Amniotic epithelial cell (primary cell): ENCODE results near the gene HHIPL1.
"Not testable (repeated sequence)": the region's sequence is repeated elsewhere in the genome, so short reads cannot be mapped to it uniquely, and the experiment has no call there.

Source experiments
- DNase-seq: peaks from one replicate; pipeline ENCODE4 v3.0.0-alpha.2; 2010; ENCODE audit warnings: low read depth

HHIPL1 gene

DNA sequence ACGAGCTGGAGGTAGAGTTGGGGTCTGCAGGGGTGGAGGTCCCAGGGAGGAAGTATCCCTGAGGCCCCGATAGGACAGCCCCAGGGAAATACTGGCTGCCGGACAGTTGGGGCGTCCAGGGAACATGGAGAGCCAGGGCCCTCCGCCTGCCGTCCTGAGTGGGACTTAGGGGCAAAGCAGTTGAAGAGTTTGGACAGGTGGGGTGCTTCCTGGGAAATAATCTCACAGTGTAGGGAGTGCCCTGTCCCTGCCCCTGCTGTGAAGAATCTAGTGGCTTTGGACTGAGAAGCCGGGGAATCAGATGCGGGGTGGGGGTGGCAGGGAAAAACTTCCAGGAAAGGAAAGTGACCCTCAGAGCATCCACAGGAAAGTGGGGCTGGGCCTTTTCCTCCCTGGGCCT is 9.8 kb upstream of the HHIPL1 start:
- DNase-seq, result no peak

DNA sequence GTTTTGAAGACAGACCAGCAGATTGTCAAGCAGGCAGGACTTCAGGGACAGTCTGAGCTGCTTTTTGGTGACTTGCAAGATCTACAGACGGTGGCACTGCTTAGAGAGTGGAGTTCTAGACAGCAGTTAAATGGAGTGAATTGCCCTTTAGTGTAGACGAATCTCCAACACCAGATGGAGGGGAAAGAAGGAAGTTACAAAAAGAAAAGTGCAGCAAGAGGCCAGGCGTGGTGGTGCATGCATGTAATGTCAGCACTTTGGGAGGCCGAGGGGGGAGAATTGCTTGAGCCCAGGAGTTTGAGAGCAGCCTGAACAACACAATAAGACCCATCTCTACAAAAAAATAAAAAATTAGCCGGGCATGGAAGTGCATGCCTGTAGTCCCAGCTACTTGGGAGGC is 8.4 kb upstream of the HHIPL1 start:
- DNase-seq, result no peak

DNA sequence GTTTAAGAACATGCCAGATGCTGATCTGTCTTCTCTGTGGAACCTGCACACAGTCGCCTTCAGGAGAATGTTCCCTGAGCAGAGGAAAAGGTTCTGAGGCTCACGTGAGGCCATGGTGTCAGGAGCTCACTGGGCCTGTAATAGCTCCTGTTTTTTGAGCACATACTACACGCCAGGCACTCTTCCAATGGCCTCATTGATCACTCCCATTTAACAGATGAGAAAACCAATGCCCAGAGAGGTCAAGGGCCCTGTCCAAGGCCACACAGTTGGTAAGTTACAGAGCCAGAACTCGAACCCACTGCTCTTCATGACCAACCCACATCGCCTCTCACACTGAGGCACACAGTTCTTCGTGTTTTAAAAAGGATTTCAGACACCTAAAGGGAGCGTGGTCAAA is 7.3 kb upstream of the HHIPL1 start:
- no peak for DNase-seq

DNA sequence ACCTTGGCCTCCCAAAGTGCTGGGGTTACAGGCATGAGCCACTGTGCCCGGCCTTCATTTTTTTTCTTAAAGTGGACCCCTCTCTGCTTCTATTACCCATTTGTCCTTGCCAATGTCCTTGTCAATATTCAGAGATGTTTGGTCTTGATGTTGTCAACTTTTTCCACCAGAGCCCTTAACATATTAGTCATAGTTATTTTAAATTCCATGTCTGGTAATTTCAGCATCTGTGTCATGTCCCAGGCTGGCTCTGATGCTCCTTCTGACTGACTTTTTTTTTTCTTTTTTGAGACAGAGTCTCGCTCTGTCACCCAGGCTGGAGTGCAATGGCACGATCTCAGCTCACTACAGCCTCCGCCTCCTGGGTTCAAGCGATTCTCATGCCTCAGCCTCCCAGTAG is 2.2 kb upstream of the HHIPL1 start:
- not testable (repeated sequence) for DNase-seq

DNA sequence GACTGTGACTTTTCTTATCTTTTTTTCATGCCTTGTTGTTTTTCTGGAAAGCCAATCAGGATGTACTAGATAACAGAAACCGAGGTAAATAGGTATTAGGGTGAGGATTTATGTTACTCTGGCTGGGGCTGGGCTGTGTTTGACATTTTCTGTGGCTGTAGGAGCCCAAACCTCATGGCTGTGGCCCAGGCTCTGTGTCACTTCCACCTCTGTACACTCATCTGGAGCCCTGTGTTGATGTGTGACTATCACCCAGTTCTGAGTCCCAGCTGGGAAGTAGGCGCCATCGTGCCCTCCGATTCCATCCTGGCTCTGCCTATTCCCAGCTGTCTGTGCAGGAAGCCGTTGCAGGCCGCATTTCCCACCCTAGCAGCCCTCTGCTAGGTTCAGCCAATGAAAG is 1.6 kb upstream of the HHIPL1 start:
- no peak for DNase-seq

DNA sequence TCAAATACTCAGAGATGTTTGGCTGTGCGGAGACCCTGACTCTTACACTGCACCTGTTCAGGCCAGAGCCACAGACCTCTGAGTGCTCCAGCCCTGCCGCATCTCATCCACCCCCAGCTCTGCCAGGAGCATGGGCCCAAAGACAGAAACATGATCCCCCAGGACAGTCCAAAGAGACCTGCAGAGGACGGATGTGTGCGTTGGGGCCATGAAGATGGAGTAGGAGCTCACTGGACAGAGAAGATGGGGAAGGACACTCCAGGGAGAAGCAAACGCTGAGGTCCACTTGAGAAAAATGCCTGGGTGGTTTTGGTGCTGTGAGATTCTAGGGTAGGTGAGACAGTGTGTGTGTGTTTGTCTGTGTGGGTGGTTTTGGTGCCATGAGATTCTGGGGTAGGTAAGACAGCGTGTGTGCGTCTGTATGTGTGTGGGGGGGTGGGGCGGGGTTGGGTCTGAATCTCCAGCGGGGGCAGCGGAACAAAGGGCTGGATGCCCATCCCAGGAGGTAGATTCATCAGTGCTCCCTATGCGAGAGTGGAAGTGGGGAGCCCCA is 818 bp upstream of the HHIPL1 start:
- no peak for DNase-seq

DNA sequence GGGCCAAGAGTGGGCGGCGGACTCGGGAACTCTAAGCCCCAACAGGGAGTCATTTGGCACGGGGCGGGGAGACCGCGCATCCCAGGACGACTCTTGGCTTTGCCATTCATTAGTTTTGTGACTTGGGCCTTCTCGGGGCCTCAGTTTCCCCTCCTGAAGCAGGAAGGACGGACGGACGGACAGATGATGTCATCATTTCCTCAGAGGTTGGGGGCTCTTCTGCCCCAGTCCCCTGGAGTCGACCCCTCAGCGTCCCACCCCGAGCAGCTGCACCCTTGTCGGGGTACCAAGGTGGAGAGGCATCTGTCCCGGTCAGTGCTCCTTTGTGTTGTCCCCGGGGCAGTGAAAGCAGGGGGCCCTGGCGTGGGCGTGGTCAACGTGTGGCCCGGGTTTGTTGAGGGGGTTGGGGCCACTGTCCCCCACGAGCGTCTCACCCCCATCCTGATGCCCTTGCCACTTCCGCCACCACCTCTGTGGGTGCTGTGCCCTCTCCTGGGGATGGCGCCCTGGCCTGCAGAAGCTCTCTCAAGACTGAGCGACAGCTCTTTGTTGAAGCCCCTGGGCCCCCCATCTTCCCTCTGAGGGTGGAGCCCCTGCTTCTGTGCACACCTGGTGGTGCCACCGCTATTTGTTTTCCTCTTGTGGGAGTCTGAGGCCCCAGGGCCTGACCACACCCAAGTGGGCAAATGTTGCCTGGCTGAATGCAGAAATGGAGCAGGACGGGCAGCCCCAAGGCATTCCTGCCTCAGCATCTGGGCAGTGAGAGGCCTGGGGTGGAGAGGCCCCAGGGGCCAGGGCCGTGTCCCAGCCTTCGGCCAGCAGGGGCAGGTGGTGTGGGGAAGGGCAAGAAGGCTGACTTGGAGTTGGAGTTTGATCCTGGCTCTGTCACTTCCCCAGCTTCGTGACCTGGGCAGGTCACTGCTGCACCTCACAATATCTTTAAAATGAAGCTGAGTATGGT is 896 bp downstream of the HHIPL1 start:
- no peak for DNase-seq

DNA sequence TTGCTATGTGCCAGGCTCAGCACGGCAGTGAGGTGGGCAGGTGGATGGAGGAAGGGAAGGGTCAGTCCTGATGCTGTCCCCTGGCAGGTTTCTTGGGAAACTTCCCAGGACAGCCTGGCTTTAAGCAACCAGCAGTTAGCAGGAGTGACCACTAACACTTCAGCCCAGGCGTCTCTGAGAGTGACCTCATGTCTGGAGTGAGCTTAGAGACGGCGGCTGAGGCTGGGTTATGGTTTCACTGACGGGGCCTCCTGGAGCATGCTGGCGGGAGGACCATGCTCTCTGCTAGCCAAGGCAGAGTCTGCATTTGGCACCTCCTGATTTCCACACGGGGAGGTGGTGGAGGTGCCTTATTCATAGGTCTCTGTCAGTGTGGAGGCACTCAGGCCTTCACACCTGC is 2.5 kb downstream of the HHIPL1 start:
- peak; percentile 39 for DNase-seq

DNA sequence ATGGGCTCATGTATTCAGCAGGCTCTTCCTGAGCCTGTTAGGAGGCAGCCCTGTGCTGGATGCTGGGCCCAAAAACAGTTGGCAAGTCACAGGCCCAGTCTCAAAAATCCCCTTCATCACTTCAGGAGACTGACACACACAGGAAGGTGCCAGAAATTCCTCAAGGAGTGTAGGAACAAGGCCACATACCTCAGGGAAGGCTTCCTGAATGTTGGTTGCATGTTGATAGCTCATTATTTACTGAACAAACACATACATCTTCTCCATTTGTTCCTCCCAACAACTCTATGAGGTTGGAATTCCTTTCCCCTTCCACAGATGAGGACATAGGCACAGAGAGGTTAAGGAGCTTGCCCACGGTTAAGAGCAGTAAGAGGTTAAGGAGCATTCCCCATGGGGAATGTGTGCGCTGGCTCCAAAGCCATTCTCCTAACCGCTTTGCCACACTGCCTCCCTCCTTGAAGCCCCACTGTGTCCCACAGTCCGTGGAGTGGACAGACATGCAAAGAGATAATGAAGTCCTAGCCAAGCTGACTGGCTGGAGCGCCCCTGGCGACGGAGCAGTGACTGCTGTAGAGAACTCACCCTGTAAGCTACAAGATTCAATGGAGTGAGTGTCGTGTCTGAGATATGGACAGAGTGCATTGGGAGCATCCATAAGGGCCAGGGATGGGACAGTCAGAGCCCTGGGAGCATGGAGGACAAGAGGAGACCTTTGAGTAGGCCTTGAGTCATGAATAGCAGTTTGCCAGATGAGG is 3.3 kb downstream of the HHIPL1 start:
- no peak for DNase-seq

DNA sequence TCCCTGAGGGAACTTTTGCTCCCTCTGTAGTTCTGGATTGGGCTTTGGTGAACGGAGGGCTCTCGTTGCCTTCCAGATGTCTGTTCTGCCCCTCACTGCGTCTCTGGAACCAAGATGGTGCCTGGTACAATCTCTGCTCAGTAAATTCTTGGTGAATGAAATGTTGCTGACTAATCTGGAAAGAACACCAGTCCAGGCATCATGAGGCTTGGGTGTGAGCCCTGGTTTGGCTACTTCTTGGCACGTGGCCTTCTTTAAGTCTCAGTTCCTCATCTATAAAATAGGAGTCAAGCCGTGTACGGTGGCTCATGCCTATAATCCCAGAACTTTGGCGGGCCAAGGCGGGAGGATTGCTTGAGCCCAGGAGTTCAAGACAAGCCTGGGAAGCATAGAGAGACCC is 4.3 kb downstream of the HHIPL1 start:
- DNase-seq, result peak; percentile 67

DNA sequence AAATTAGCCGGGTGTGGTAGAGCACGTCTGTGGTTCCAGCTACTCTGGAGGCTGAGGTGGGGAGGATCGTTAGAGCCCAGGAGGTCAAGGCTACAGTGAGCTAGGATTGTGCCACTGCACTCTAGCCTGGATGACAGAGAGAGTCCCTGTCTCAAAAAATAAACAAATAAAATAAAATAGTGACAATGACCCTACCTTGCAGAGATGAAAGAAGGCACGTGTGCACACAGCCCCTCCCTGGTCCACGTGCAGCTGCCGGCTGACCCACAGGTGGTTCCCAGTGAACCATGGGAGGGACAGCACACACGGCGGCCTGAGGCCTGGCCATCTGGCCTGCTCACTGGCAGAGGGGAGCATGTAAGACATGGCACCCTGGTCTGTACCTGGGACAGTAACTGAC is 4.7 kb downstream of the HHIPL1 start:
- no peak for DNase-seq

DNA sequence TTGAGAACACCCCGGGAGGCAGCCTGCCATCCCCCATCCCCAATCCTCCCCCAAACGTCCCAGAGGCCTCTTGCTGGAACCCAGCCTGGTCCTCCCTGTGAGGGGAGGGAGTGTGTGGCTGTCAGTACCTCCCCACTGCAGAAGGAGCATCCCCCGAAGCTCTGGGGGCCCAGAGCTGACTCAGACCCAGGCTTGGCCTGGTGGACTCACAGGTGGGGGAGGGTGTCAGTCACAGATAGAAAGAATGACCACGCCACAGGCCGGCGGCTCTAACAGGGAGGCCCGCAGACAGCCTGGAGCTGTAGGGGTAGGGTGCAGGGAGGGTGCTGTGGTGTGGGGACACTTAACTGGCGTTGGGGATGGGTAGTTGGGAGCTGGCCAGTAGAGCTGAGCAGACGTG is 5.3 kb downstream of the HHIPL1 start:
- DNase-seq, result no peak

DNA sequence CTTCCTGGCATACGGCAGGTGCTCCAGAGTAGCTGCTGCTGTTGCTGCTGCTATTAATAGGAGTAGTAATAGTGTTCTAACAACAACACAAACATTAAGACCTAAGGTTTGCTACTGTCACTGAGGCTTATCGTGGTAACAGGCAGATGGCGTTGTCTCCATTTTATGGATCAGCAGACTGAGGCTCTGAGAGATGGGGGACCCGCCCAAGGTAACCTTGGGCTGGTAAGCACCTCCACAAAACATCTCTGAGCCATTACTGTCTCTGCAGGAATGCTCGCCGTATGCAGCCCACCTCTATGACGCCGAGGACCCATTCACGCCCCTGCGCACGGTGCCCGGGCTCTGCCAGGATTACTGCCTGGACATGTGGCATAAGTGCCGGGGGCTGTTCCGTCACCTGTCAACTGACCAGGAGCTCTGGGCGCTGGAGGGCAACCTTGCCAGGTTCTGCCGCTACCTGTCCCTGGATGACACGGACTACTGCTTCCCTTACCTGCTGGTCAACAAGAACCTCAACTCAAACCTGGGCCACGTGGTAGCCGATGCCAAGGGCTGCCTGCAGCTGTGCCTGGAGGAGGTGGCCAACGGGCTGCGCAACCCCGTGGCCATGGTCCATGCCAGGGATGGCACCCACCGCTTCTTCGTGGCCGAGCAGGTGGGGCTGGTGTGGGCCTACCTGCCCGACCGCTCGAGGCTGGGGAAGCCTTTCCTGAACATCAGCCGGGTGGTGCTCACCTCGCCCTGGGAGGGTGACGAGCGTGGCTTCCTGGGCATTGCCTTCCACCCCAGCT is 7.2 kb downstream of the HHIPL1 start:
- DNase-seq, result no peak

DNA sequence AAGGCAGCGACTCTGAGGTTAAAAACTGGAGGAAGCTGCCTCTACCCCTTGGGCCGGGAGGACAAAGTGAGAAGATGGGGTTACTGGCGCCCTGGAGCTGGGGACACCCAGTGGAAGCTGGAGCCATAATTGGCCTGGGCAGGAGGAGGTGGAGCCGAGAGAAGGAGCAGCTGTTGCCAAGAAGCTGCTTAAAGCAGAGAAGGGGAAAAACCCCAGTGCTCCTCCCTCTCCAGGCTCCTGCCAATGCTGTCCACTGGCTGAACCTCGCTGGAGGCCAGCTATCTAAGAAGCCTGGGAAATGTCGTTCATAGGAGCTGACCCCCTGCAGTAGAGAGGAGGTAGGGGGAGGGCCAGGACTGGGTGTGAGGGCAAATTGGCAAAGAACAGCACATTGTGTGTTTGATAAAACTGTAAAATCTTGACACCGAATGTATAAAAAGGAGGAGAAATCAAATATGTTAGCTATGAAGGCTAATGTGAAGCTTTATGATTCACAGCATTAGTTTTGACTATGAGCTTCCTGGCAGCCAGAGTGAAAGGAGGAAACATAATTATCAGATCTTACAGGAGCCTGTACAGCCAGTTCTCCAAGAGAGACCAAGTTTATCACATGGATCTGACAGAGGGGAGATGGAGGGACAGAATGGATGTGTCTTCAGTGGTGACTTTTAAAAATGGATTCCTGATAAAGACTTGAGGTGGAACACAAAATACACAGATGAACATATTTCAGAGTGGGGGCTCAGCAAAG is 9.5 kb downstream of the HHIPL1 start:
- peak; percentile 84 for DNase-seq

DNA sequence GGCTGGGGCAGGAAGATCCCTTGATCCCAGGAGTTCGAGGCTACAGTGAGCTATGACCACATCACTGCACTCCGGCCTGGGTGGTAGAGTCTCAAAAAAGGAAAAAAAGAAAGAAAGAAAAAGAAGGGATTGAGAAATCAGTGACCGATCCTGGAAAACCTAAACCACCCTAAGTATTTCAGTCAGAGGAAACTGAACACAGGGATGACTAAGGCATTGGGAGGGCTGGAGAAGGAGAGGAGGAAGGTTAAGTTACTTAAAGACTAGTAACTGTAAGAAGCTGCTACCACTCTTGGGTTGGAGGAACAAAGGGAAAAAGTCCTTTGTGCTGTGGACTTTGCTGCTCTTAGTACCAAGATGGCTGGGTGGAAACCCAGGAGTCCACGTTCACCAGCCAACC is 10.6 kb downstream of the HHIPL1 start:
- peak; percentile 66 for DNase-seq

DNA sequence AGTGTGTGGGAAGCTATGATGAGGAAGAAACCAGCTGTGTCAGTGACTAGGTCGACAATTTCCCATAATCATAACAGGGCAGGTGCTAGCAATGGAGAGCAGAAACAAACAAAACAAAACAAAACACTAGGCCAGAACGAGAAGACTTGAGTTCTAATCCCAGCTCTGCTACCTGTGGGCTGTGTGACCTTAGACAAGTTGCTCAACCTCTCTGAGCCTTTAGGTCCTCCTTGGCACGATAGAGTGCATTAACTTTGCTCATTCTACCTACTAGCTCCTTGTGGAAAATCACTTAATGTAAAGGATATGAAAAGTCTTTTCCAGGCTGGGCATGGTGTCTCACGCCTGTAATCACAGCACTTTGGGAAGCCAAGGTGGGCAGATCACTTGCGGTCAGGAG is 11.2 kb downstream of the HHIPL1 start:
- no peak for DNase-seq

DNA sequence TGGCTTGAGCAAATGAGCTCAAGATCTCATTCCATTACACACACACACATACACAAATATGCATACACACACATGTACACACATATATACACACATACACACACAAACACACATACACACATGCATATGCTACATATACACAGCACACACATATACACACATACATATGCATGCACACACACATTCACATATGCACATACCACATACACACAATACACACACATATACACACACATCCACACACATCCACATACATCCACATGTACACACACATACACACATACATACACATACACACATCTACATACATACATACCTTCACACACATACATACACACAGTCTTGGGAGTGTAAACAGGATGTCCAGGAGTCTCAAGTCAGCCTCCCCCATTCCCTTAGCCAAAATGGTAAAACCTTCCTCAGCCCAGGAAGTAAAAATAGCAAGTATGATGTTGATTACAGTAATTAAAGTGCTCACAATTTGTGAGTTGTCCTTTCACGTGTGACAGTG is 12.8 kb downstream of the HHIPL1 start:
- DNase-seq, result no peak

DNA sequence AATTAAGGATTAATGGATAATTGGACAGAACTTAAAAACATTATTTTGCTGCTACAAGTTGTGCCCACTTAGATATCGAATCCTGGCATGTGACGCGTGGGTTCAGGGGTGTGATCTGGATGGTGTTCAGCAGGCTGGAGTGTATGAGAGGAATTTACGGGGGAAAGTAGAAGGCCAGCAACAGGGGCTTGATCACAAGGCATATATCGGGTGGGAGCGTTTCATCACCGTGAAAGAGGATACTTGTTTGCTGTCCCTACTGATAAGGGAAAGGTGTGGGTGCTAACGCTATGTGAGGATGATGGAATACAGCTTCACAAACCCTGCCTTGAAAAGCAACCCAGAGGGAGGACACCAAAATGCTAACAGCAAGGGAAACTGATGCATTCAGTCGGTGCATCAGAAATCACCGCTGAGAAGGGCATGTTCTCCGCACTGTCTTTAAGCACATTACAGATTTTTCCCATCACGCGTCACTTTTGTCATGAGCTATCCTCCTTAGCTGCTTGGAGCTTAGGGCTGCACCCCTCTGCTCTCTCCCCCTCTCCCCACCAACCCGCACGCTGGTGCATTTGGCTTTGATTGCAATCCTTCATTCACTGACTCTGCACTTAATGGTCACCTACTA is 13.4 kb downstream of the HHIPL1 start:
- no peak for DNase-seq

DNA sequence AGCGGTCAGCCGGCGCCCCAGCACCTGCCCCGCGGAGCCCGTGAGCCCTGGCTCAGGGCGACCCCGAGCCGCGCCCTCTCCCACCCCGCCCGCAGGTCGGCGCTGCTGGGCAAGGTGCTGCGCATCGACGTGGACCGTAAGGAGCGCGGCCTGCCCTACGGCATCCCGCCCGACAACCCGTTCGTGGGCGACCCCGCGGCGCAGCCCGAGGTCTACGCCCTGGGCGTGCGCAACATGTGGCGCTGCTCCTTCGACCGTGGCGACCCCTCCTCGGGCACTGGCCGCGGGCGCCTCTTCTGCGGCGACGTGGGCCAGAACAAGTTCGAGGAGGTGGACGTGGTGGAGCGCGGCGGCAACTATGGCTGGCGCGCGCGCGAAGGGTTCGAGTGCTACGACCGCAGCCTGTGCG is 14.4 kb downstream of the HHIPL1 start:
- DNase-seq, result no peak

DNA sequence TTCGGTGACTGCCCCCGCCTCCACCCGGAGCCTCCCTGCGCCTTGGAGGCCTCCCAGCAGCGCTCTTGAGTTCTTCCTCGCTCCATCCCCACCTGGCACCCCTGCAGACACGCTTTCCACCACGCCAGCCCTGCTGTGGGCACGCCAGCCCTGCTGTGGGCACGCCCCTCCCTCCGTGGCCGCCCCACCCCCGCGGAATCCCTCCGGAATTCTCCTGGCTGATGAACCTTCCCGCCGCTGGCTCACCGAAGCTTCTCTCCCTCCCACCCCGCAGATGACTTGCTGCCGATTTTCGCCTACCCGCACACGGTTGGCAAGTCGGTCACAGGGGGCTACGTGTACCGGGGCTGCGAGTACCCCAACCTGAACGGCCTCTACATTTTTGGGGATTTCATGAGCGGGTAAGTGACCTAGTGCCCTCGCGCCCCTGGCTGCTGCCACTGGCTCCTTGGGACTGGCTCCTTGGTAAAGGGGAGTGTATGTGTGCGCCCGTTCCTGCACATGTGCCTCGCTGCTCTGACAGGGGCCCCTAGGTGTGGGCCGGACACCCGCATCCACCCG is 15.2 kb downstream of the HHIPL1 start:
- DNase-seq, result peak; percentile 42
